Lung (tissue), 4 donors: ENCODE data around the gene MPZL1. TPM values are rescaled to one million over a fixed set of nuclear protein-coding genes. Genes with fewer than 3 reads are reported as not detected.

Experiments
- polyA plus RNA-seq, 2 donors: library from polyadenylated mRNA; stranded (reverse); fragments of 200-250 nt; gene quantifications; one replicate each; pipeline ENCODE4 v1.2.1, GENCODE V29; 2013
- total RNA-seq, 2 donors: library from RNA; depleted of rRNA in 1 of 2; stranded (reverse); fragments of >200 nt in 1 of 2; gene quantifications; one replicate each; pipeline ENCODE4 v1.2.1, GENCODE V29; 2014 to 2021
- donor health status: Bipolar disorder and iron deficiency.
- donor health status: healthy.
- donor health status: DM: yes; HTN: yes; CAD: no.

MPZL1 gene
- total and polyA plus RNA-seq, 4 donors, result 25.3 to 116 (median 77.0) TPM

Other genes starting within 250 kb of the MPZL1 start
- 1 to 10 TPM; 3.4 to 4.1 TPM for gene CD247, start 203.5 kb upstream of the MPZL1 start, total RNA-seq
- gene CD247, start 203.5 kb upstream of the MPZL1 start, polyA plus RNA-seq, result 1 to 10 TPM; 3.5 to 5.9 TPM
- 100 to 1,000 TPM; 107 to 125 TPM for gene CREG1, start 168.2 kb upstream of the MPZL1 start, total RNA-seq
- gene CREG1, start 168.2 kb upstream of the MPZL1 start, polyA plus RNA-seq, result 100 to 1,000 TPM in 1 of 2 donors, 10 to 100 TPM in 1; 93.8 to 159 TPM
- 10 to 100 TPM; 22.7 to 29.4 TPM for gene RCSD1, start 91.8 kb upstream of the MPZL1 start, total RNA-seq
- gene RCSD1, start 91.8 kb upstream of the MPZL1 start, polyA plus RNA-seq, result 10 to 100 TPM in 1 of 2 donors, 1 to 10 TPM in 1; 7.6 to 25.0 TPM
- under 1 TPM in 1 of 2 donors, not detected in 1; 0.09 TPM for gene ADCY10, start 192.2 kb downstream of the MPZL1 start, total RNA-seq
- under 1 TPM; 0.06 to 0.10 TPM for gene ADCY10, start 192.2 kb downstream of the MPZL1 start, polyA plus RNA-seq
- gene DCAF6, start 214.7 kb downstream of the MPZL1 start, total RNA-seq, result 100 to 1,000 TPM in 1 of 2 donors, 10 to 100 TPM in 1; 35.7 to 120 TPM
- 10 to 100 TPM; 19.7 to 20.8 TPM for gene DCAF6, start 214.7 kb downstream of the MPZL1 start, polyA plus RNA-seq
- gene MPC2, start 215.1 kb downstream of the MPZL1 start, total RNA-seq, result 10 to 100 TPM; 48.1 to 56.4 TPM
- gene MPC2, start 215.1 kb downstream of the MPZL1 start, polyA plus RNA-seq, result 10 to 100 TPM; 32.8 to 50.6 TPM